ENCODE data around the gene GPATCH1.

Gene GPATCH1

DNA sequence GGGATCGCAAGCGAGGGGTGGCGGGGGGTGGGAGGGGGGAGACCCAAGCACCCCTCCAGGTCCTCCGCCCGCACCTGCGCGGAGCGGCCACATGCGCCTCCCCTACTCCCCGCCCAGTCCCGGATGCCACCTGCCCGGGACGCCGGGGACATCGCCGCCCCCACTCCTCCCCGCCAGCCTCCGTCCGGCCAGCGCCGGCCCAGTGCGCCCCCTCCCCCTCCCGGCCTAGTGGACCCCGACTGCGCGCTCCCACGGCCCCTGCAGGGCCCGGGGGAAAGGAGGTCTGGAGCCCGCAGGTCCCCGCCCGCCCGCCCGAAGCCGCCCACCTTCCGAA, 16.6 kb upstream of the GPATCH1 start:
- DNase-seq = no peak

DNA sequence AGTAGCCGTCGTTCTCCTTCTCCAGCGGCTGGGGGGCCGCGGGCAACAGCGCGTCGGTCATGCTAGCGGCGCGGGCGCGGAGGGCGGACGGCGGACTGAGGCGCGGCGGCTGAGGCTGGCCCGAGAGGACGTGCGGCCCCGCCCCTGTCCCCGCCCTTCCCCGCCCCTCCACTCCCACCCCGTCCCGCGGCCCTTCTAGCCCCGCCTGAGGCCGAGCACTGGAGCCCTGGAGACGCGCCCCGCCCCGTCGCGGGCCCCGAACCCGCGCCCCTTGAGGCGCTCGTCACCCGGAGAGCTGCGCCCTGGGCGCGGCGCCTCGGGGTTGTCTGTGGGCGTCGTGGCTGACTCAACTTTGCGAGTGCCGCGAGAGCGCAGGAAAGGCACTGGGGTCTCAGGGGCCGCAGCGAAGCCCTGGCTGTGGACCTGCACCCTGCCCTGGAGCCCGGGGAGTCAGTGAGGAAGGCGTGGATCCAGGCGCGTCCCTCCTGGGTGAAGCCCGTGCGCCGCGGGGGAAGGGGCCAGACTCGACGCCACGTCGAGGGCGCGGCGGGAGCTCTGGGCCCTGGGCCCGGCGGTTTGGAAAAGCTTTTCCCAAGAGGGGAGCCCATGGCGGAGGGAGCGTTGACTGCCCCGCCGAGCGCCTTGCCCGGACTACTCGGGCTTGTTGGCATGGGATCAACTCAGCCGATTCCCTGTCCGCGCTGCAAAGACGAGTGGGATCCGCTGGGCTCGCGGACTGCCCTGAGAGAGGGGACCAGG, 16.0 kb upstream of the GPATCH1 start, which contains the start of gene RHPN2:
RHPN2 (minus strand) TSS at position 97 of the 759 bp plus-strand sequence; CDS start at position 61, 36 bp downstream.
- DNase-seq = no peak

DNA sequence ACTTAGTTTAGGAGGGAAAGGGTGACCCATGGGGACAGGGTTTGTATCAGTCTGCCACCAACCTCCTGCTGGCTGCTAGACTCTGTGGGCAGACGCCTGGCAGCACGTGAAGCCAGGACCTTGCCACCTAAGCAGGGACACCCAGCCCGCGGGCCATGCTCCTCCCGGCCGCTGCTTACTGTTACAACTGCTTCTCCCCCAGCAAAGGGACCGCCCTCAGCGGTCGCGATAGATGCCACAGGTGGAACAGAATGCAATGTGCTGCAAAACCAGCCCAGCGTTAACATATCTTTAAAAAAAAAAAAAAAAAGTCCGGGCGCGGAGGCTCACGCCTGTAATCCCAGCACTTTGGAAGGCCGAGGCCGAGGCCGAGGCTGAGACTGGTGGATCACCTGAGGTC, 14.4 kb upstream of the GPATCH1 start:
- DNase-seq = no peak

DNA sequence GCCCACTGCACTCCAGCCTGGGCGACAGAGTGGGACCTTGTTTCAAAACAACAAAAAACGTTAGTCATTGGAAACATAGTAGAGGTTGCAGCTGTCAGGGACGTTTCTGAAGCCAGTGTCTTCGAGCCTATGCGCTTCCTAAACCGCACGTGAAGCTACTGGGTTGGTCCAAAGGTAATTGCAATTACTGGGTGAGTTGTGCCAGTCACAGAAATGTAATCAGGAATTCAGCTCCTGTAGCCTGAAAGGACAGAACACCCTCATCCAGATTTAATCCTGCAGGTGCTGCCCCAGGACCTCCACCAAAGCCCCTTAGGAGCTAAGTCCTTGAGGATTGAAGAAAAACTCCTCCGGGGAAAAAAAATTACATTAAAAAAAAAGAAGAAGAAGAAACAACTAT, 13.9 kb upstream of the GPATCH1 start:
- DNase-seq = no peak

DNA sequence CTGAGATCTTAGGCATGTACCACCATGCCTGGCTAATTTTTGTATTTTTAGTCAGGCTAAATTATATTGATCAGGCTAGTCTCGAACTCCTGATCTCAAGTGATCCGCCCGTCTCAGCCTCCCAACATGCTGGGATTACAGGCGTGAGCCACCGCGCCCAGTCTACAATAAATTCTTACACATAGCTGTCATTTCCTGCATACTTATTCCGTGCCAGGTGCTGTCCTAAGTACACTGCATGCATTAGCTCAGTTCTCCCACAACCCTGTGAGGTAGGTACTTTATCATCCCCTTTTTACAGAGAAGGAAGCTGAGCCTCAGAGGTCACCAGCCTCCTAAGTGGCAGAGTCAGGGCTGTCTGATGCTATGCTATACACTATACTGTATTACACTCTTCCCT, 9.1 kb upstream of the GPATCH1 start:
- DNase-seq = no peak

DNA sequence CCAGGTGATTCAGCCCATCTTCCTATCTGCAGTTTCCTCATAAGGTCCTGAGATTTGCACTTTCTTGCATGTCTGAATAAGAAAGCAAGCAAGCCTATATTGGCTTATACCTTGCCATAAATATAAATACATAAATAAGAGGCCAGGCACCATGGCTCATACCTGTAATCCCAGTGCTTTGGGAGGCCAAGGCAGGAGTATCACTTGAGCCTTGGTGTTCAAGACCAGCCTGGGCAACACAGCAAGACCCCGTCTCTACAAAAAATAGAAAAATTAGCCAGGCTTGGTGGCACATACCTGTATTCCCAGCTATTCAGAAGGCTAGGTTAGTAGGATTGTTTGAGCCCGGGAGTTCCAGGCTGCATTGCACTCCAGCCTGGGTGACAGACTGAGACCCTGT, 5.5 kb upstream of the GPATCH1 start:
- no peak for DNase-seq

DNA sequence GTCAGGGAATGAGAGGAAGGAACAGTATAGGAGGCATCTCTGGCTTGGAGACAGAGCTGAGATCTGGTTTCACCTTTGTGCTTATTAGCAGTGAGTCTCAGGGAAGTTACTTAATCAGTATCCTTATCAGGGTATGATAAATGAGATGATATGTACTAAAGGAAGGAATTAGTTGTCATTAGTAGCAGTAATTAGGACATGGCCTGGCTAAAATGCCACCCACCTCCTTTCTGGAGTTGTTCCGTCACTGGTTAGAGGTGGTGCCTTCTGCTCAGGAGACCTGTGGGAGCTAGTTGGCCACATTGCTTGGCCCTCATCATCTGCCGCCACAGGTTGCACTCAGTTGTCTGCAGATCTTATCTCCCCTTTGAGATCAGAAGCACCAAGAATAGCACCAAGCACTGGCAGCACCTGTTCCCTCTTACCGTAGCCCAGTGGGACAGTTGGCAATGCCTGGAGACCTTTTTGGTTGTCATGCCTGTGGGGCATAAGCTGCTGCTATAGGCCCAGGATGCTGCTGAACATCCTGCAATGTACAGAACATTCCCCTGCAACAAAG, 4.7 kb downstream of the GPATCH1 start:
- DNase-seq = no peak

DNA sequence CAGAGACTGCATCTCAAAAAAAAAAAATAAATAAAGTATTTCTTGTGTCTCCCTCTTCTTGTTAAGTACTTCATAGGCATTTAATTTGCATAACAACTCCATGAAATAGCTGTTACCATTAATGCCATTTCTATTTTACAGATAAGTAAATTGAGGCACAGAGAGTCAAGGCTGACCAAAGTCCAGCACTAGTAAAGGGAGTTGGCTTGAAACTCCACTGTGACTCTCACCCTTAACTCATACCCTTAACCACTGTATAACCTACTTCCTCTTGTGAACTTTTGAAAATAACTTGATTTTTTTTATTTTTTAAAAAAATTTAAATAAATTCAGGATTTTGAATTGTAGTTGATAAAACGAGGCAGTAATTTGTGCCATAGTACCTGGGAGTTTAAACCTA, 6.0 kb downstream of the GPATCH1 start:
- no peak for DNase-seq

DNA sequence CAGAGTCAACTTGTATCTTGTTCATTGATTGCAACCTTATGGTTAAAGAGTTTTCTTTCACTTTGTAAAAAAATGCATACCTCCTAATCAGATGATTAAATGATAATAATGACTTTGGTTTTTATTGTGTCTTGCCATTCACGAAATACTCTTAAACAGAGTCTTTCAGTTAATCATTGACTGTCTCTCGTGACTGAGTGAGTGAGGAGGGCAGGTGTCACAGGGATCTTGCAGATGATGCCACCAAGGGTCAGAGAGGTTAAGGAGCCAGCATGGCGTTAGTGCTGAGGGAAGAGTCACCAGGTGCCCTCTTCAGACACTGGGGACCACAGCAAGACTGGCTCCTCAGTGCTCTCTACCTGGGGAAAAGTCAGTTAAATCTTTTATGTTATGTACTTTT, 8.0 kb downstream of the GPATCH1 start:
- no peak for DNase-seq

DNA sequence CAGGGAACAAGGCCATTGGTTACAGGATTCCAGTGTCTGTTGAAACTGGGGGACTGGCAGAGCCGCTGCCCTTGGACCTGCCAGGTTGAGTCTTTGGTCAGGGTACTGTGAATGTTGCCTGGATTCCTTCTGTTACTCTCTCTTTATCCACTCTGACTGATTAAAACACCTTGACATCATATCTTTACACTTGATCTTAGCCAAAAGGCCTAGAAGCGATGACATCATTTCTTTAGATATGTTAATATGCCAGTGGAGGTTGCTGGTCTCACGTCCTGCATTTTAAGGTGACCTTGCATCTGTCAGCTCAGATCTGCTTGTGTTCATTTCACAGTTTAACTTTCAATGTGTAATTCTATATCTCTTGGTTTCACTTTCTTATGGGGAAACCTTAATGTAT, 9.2 kb downstream of the GPATCH1 start:
- DNase-seq = no peak

DNA sequence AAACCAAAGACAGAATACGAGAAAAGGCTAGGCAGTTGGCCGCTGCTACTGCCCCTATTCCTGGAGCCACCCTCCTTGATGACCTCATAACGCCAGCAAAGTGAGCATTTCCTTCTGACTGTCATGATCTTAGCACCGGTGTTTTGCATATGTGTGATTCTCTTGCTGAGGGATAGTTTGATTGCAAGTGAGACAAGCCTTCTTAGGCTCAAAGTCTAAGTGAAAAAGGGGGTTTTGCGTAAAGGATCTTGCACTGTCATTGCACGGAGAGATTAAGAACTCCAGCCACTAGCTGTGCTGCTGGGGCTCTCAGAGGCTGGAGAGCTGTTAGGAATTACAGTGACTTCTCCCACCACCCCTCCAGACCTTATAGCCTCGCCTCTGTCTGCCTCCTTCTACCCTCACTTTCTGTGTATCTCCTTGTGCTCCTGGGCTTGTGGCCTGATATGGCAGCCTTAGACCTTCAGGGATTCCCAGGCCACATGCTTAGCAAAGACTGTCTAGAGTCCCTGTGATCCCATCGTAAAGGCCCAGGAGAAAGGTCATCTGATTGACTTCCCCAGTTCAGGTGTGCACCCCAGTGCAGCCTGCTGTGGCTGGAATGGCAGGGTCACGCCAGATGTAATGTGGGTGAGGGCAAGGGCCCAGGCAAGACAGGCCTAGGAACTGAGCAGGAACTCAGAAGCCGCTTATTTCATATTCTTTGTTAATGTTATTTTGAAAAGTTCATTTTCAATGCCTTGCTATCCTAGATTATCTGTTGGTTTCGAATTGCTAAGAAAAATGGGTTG, 12.6 kb downstream of the GPATCH1 start:
- no peak for DNase-seq

DNA sequence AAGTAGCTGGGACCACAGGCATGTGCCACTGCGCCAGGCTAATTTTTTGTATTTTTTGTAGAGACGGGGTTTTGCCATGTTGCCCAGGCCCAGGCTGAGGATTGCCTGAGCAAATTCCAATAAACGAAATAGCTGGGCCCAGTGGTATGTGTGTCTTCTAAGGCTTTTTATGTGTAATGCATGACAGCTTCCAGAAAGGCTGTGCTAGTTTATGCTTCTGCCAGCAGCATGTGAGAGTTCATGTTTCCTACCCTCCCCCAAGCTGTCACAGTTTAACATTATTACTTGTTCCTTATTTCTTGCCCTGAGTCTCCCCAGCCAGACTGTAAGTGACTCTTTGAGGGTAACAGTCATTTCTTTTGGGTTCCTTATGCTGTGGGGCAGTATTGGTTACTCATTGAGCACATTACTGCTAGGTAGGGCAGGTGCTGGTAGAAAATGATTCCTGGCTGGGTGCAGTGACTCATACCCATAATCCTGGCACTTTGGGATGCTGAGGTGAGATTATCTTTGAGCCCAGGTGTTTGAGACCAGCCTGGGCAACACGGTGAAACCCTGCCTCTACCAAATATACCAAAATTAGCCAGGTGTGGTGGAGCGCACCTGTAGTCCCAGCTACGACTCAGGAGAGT, 13.6 kb downstream of the GPATCH1 start:
- DNase-seq = no peak

DNA sequence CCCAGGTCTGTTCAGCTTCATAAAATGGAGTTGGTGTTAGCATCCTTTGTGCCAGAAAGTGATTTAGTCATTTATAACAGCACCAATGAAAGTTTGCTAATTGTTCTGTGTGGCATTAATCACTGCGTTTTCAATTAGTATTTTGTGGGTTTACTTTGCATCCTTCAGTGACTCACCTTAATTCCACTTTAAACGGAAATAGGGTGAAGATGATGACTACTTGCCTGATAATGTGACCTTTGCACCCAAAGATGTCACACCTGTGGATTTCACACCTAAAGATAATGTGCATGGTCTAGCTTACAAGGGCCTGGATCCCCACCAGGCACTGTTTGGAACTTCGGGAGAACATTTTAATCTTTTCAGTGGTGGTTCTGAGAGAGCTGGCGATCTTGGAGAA, 15.0 kb downstream of the GPATCH1 start:
- DNase-seq = no peak

DNA sequence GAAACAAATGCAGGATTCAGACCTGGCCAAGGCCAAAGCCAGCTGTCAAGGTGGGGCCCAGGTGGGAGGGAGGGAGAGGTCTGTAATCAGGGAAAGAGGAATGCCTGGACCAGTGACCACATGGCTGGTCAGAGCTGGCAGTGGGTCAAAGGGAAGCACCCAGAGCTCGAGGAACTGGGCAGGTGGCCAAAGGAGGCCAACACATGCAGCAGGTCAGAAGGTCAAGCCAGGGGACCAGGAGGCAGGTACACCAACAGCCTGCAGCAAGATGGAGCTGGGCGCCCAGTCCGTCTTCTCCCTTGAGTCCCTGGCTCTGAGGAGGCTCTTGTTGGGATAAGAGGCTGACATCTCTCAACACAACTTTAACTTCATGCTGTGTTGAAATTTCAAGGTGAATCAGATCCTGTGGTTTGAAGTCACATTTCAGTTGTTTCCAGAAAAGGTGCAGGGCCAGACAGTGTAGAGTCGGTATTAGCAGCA, 17.1 kb downstream of the GPATCH1 start:
- DNase-seq = no peak

DNA sequence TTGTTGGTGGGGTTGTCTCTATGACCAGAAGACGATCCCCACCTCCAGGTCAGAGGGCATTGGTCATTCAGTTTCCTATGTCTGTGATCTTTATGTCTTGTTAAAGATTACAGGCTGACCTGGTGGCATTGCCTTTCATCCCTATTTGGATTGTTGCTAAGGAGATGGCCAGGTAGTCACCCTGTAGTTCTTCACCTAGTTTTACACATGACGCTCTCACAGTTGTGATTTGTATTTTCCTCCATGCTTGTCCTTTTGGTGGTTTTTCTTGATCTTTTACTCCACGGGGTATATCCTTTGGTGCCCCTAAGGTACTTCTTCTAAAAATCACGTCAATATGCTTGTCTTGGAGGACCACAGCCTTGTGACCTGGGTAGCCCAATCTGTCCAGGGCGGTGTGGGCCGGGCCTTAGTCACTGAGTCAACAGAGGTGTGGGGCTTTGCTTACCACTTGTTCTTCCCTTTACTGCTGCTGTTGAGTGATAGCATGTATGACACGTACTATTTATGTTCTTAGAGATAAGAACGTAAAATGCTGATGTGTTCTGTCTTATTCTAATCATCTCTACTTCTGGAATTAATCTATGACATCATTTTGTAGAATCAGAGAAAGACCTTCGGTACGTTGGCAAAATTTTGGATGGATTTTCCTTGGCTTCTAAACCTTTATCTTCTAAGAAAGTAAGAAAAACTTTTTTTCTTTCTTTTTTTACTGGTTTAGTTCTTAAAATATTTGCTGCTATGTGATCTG, 20.1 kb downstream of the GPATCH1 start:
- no peak for DNase-seq

DNA sequence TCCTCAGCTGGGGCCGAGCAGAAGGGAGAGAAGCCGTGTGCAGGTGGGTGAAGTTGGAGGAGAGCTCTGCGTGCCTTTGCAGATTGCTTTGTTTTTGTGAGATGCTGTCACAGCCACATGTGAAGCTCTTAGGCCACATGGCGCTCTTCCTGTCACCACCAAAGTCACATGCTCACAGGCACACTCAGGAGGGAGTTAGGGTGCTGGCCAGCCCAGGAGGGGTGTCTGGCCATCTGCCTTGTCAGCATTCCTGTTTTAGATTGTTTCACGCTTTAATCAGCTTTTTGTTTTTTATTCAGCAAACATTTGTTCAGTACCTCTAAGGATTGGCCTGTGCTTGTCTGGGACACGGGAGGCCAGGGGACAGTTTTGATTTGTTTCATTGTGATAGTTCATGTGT, 21.9 kb downstream of the GPATCH1 start:
- no peak for DNase-seq

DNA sequence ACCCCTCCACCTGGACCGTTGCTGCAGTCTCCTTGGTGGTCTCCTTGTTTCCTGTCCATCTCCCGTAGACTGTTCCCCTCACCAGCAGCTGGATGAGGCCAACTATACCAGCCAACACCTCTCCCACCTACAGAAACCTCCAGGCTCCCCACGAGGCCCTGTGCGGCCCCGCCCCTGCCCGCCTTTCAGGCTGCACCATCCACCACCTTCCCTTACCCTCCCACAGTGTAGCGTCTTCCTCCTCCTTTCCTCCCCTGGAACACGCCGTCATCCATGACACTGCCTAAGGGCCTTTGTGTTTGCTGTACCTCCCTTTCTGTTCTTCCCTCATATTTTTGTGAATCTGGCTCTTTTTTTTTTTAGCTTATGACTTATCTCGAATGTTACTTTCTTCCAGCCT, 27.2 kb downstream of the GPATCH1 start:
- DNase-seq = no peak

DNA sequence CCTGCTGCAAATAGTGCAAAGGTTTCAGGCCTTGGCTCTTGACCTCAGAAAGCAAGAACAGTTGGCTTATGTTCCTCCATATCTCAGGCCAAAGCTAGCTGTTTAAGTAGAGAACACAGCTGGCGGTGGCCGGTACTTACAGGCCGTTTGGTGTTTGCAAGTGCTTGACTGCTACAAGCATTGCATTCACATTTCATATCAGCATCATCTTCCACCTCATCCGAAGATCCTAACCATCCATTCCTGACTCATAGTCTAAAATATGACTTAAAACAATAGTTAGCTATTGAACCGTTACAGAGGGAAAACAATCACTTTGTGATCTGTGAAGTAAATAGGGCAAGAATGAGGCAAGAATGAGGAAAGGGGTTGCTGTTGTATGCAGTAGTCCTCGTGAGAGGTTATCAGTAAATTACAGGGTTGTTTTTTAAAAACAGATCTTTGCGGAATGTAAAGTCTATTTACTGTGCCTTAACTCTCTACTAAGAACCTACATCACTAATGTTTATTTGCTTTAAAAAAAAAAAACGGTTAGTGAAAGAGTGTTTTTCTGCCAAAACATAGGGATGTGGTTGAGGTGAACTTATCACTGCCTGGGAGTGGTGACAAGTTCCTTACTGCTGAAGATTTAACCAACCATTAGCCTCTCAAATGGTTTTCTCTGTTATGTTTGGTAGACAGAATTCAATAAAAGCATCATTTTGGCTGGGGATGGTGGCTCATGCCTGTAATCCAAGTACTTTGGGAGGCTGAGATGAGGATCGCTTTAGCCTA, 29.3 kb downstream of the GPATCH1 start:
- no peak for DNase-seq

DNA sequence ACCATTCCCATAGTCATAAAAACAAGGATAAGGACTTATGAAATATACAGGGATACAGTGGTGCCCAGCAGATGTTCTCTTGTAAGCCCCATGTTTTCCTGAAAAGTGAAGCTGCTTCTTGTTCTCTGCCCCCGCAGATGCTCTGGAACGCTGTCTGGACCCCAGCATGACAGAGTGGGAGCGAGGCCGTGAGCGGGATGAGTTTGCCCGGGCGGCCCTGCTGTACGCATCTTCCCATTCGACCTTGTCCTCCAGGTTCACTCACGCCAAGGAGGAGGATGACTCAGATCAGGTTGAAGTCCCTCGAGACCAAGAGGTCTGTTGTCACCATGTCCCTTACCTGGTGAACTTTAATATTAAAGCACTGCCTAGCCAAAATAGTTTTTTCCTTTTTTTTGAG, 30.6 kb downstream of the GPATCH1 start:
- no peak for DNase-seq

DNA sequence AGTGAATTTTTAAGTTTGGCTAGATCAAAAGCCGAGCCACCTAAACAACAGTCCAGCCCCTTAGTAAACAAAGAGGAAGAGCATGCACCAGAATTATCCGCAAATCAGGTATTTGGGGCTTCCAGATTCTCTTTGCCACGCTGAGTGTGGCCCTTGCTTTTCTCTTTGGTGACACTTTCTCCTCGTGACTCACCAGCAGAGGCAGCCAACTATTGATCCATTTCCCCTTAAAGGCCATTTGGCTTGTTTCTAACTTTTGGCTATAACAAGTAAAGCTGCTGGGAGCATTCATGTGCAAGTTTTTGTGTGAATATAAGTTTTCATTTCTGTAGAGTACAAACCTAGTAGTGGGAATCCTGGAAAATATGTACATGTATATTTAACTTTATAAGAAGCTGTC, 33.3 kb downstream of the GPATCH1 start:
- DNase-seq = no peak

DNA sequence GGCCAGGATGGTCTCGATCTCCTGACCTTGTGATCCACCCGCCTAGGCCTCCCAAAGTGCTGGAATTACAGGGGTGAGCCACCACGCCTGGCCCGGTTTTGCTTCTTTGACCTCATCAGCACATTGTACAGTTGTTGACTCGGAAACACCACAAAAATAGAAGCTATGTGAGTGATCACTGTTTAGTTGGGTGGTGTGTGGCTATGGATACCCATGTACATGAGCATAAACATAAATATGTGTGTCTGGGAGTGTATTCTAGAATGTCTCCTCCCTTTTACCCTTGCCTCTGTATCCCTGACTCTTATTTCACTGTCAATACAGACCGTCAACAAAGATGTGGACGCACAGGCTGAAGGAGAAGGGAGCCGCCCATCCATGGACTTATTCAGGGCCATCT, 36.5 kb downstream of the GPATCH1 start:
- DNase-seq = no peak

DNA sequence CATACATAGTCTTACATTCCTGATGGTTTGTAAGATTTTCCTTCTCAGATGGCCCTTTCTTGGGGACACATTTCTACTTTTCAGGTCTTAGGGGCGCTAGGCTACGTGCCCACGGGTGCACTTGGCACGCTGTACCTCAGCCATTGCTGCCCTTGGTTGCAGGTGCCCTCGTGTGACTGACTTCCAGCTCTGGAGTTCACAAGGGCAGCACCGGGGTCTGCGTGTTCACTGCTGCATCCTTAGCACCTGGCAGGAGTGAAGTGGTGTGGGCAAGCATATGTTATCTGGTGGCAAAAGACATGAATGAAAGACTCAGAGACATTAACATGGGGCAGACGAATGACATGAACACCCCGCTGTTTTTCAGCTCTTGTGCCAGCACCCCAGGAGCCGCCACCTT, 37.7 kb downstream of the GPATCH1 start:
- DNase-seq = no peak
